GM21737 (cell line): ENCODE measurements around the gene APOL5.
"Not testable (repeated sequence)": the region's sequence is repeated elsewhere in the genome, so short reads cannot be mapped to it uniquely, and the experiment has no call there.

Experiments used
- ATAC-seq: cut with Tn5 transposase; IDR thresholded peaks from one replicate; pipeline ENCODE4 v1.9.1; 2021; ENCODE audit warnings: mild to moderate bottlenecking, moderate library complexity; ENCODE audit not compliant: unreplicated experiment

APOL5 gene

DNA sequence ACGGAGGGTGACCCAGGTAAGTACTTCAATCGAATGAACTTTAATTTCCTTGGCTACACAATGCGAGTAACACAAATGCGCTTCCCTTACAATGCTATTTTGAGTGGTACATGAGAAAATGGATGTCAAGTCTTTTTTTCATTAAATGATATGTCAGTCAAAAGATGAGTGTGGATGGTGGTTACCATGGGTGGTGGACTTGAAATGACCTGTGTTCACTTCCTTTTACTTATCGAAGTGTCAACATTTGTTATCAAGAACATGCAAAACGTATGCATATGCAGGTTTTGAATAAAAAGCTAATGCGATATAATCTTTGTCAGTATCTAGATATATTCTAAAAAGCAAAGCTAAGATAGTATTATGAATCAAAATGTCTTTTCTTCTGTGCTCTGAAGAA, 8.8 kb upstream of the APOL5 start:
- no peak for ATAC-seq

DNA sequence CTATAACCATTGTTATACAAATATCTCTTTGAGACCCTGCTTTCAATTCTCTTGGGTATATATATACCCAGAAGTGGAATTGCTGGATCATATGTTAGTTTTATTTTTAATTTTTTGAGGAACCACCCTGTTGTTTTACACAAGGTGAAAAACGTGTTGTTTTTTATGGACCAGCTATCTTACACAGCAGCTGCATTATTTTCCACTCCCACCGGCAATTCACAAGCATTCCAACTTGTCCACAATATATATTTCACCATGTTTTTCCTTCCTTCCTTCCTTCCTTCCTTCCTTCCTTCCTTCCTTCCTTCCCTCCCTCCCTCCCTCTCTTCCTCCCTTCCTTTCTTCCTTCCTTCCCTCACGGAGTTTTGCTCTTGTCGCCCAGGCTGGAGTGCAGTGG, 6.3 kb upstream of the APOL5 start:
- no peak for ATAC-seq

DNA sequence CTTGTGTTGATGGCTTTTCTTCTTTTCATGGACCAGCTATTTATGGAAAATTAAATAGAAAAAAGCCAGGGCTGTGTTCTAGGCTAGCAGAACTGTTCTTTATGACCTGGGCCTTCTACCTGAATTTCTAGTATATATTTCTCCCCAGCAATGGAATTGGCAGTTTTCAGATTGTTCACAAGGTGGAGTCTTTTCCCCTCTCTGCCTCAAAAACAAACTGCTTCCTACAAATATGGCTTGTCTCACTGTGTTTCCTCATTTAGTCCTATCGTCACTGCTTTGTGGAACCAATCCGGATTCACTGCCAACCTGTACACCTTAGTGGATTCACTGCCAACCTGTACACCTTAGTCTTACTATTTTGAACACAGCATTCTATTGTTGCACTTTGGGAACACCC, 5.0 kb upstream of the APOL5 start:
- no peak for ATAC-seq

DNA sequence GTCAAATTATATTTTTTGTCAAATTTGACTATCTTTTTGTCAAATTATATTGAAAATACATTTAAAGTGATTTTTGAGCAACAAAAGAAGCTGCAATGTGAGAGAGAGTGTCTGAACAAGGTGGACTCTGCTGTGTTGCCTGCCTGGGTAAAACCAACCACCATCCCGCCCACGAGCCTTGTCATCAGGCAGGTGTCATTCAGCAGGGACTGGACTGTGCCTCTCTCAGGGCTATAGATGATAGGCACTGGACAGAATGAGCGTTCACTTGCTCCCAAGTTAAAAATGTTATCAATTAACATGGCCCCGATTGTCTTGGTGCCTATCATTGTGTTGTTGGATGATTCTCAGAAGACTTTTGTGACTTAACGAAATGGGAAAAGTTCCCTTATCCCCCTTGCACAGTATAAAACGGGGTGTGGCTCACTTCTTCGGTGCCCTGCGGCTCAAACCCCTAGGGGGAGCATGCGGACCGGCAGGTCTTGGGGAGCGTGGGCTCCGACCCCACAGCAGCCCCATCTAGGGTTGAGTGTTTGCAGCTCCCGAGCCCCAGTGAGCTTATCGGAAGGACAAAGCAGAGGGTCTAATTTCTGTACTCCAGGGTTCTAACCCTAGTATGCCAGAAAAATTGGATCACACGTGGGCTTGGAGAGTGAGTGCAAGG, 1.7 kb downstream of the APOL5 start:
- no peak for ATAC-seq

DNA sequence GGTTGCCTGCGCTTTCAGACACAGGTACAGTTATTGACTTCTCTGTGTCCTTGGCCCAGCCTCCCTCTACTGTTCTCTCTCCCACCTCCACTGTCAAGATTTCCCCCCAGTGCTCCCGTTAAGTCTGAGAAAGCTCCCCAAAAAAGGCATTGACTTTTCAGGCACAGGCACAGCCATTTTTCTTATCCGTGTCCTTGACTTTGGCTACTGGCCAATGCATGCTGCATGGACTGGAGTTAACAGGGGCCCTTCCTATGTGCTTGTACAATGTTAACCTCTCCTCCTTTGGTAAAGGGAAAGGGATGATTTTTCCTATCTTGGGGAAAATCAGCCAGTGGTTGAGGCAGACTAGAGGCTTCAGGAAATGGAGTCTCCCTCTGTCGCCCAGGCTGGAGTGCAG, 4.3 kb downstream of the APOL5 start:
- no peak for ATAC-seq

DNA sequence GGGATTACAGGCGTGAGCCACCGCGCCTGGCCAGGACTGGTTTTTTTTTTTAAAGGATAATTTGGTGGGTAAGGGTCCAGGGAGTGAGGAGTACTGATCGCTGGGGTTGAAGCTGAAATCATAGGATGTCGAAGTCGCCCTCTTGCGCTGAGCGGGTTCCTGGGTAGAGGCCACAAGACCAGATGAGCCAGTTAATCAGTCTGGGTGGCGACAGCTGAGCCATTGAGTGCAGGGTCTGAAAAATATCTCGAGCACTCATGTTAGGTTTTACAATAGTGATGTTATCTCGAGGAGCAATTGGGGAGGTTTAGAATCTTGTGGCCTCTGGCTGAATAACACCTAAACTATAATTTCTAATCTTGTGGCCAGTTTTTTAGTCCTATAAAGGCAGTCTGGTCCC, 7.8 kb downstream of the APOL5 start:
- ATAC-seq: no peak

DNA sequence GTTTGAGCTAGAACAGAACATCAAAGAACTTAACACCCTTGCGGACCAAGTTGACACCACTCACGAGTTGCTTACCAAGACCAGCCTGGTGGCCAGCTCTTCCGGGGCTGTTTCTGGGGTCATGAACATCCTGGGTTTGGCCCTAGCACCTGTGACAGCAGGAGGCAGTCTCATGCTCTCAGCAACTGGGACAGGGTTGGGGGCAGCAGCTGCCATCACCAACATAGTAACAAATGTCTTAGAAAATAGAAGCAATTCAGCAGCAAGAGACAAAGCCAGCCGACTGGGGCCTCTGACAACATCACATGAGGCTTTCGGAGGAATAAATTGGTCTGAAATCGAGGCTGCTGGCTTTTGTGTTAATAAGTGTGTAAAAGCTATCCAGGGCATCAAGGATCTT, 8.7 kb downstream of the APOL5 start:
- ATAC-seq: no peak

DNA sequence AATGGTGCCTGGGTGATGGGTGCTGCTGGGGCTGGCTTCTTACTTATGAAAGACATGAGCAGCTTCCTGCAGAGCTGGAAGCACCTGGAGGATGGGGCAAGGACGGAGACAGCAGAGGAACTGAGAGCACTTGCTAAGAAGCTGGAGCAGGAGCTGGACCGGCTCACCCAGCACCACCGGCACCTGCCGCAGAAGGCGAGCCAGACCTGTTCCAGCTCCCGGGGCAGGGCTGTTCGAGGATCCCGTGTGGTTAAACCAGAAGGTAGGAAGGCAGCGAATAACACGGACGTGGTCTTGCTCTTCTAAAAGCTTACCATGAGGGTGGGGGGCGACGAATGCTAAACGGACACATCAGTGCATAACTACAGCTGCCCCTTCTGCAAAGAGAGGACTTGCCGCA, 9.3 kb downstream of the APOL5 start:
- ATAC-seq: no peak

DNA sequence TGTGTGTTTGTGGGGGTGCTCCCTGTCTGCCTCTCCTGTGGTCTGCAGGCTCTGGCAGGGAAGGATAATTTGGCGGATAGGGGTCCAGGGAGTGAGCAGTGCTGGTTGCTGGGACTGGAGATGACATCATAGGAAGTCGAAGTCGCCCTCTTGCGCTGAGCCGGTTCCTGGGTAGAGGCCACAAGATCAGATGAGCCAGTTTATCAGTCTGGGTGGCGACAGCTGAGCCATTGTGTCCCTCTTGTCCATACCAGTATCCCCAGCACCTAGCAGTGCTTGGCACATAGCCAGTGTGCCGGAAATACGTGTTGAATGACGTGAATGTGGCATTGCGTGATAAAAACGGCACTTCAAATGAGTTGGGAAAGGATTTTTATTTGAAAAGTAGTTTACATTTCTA, 9.8 kb downstream of the APOL5 start:
- no peak for ATAC-seq

DNA sequence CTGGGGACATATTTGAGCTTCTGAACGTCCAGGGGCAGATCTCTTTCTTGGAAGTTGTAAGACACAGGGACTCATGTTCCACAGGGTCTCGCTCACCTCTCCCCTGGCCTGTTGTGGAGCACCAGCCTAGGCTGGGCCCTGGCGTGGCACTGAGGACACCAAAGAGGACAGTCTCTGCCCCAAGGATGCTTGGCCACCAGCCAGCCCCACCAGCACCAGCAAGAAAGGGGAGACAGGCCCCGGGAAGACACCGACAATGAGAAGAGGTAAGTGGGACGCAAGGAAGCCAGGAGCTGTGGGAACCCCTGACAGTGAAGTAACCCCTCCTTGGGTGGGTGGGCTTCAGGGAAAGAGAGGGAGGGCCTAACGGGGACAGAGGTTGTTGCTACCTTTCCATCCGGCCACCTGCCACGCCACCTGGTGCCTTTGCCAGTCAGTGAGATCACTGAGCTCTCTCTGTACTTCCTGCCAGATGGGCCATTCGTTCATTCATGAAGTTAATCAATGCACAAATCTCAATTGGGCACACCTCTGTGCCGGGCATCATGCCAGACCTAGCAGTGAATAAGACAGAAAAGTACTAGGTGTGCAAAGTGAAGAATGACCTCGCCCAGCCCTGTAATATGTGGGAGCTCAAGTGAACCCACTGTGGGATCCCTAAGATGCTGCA, 11.1 kb downstream of the APOL5 start:
- ATAC-seq: no peak

DNA sequence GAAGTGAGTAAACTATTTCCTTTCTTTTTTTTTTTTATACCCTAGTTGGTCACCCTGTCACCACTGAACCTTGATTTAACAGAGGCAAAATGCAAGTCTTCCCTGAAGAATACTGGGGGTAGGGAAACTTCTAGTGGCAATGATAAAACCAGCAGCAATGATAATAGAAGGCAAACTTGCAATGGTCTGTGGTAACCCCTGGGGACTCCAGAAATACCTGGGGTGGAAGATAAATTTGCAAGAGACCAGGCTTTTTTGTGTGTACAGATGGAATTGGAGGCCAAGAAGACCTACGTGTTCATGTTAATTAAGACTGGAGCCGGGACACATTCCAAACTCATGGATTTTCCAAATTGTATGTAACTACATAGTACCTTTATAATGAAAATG, 11.6 kb downstream of the APOL5 start:
- no peak for ATAC-seq

DNA sequence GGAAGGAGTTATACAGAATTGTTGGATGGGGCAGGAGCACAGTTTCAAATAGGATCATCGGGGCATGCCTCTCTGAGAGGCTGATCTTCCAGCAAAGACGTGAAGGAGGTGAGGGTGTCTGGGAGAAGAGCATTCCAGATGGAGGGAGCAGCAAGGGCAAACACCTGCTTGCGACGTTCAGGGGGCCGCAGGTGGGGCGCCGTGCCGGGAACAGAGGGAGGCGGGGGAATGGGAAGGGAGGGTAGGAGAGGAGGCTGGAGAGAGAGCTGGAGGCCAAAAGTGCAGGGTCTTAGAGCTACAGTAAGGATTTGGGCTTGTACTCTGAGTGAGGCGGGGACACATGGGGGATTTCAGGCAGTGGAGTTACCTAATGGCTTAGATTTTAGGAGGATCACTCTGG, 13.6 kb downstream of the APOL5 start:
- ATAC-seq: no peak

DNA sequence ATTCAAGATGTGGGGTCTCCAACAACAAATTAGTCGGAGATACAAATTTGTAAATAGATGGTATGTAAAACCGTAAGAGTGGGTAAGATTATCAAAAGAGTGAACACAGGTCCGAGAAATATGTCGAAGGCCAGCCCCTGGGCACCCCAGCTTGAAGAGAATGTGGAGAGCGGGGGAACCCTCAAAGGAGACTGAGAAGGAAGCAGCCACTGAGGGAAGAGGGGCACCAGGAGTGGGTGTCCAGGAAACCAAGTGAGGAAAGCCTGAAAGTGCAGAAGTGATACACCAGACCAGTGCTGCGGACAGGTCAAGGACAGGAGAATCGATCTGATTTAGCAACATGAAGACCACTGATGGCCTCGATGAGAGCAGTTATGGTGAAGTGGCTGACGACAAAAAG, 14.4 kb downstream of the APOL5 start:
- no peak for ATAC-seq

DNA sequence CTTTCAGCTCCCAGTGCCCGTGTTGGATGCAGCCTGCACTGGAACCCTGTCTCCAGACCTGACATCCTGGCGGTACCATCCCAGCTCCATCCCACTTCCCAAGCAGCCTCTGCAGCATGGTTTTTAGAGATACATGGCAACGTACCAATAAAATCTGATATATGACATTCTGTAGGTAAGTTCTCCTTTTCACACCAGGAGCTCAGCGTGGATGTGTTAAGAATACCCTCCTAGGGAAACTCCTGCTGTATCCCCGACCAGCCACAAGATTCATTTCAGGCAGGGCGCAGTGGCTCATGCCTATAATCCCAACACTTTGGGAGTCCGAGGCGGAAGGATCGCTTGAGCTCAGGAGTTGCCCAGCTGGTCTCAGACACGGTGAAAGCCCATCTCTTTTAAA, 15.4 kb downstream of the APOL5 start:
- no peak for ATAC-seq

DNA sequence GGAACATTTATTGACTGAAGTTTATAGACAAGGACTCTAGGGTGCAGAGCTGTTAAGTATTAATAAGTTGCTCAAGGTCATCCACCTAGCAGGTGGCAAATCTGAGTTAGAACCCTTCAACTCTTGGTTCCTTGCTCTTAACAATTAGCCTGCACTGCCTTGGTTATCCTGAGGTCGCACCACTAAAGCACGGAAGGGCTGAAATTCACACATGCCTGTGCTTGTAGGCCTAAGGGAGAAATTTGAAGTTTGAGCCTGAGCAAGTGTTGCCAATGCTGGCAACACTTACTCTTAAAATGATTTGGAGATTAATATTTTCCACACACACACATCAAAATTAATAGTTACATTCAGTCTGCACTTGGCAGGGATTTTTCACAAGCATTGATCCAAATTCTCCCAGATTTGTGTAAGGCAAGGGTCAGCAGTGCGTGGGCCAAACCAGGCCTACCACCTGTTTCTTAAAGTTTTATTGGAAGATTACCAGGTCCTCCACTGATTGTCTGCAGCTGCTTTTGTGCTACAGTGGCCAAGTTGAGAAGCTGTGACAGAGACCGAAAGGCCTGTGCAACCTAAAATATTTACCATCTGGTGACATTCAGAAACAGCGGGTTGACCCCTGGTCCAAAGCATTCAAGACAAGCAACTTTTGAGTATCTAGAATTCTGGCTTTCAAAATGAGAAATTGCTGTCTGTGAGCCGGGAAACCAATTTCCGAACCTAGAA, 16.3 kb downstream of the APOL5 start:
- ATAC-seq: no peak

DNA sequence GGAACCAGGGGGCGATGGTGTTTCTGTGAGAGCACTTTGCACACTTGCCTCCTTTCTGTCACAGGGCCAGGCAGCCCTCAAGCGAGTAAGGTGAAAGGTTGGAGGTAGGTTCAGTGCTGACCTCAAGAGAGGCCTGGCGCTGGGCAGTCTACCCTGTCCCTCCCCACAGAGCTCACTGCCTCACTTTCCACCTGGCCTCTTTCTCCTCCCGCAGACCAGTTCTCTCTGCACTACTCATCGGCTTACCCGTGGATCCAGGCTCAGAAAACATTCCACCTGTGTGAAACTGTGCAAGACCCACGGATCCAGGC, 16.8 kb downstream of the APOL5 start:
- ATAC-seq: no peak

DNA sequence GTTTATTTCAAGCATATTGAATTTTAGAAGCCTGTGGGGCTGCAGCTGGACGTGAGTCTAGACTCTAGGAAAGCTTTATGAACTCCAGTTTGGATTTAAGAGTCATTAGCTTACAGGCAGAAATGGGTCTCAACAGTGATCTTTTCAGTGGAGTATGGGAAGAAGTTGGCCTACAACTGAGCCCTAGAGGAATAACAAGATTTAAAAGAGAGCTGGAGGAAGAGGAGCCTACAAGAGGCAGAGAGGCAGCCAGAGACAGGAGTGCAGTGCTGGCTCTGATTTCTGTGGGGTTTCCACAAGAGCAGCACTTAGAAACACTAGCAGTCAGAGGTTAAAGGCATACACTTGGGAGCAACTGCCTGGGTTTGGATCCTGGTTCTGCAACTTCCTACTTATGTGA, 17.9 kb downstream of the APOL5 start:
- no peak for ATAC-seq

DNA sequence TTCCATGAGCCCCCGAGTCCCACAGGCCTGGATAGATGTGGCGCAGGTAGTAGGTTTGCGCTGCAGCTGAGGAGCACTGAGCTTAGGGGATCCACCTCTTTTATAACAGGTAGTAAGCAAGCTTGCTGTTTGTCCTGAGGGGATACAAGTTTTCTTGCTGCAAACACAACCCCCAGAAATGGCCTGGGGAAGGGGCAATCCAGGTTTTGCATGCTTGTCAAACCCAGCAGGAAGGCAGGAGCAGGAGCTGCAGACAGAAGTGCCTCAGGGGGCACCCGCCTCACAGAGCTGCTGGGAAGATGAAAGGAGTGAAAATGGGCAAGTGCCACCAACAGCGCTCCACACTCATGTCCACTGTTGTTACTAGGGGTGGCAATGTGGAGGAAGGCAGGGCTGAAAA, 18.5 kb downstream of the APOL5 start:
- ATAC-seq: no peak

DNA sequence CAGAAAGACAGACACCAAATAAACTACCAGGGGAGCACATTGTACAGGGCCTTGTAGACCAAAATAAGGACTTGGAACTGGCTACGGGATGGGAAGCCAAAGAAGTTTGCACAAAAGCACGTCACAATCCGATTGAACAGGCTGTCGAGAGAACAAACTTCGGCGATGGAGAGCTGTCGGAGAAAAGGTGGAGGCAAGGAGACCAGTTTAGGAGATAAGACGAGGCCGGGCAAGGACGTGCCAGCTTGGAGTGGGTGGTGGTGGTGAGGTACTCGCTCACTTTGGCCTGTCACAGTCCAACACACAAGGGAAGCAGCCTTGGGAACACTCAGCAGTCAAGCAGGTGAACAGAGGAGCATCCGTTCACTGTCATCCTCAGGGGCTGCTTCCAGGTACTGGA, 19.0 kb downstream of the APOL5 start:
- no peak for ATAC-seq

DNA sequence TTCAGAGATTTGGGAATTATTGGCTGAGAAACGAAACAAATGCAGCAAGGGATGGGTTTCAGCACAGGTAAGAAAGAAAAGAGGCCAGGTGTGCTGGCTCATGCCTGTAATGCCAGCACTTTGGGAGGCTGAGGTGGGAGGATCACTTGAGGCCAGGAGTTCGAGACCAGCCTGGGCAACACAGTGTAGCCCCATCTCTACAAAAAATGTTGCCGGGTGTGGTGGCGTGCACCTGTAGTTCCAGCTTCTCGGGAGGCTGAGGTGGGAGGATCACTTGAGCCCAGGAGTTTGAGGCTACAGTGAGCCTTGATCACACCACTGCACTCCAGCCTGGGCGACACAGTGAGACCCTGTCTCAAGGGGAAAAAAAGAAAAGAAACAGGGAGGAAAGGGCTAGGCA, 20.2 kb downstream of the APOL5 start:
- not testable (repeated sequence) for ATAC-seq

DNA sequence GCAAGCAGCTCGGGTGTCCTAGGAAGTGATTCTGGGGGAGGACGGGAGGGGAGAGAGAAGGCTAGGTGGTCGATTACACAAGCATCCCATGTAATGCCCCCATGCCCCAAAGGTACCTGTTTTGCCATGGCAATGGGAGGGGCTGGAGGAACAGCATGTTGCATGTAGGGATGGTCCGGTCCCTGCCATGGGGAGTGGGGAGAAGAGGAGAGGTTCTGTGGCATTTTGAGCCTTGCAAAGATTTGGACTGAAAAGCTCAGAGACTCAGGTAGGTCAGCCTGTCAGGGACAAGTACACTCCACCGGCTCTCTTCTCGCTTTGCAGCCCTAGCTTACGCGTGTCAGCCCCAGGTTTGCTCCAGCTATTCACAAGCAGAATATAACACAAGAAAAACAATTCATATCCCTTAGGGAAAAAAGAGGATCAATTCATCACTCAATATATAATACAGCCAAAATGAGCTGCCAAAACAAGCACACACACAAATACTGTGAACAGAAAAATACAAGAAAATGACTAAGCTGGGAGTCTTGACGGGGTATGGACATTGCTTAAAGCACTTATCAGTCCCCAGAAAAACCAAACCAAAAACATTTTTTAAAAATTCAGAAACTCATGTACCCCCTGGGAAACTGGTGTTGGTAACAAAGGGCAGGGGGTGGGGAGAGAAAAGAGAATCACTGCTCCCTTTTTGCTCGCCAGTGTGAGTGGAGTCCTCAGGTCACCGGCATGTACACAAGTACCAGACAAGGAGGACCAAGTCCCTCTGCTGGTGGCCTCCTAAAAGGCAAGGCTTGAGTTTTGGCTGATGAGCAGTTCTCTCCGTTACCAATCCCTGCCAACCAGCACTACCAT, 21.6 kb downstream of the APOL5 start:
- no peak for ATAC-seq

DNA sequence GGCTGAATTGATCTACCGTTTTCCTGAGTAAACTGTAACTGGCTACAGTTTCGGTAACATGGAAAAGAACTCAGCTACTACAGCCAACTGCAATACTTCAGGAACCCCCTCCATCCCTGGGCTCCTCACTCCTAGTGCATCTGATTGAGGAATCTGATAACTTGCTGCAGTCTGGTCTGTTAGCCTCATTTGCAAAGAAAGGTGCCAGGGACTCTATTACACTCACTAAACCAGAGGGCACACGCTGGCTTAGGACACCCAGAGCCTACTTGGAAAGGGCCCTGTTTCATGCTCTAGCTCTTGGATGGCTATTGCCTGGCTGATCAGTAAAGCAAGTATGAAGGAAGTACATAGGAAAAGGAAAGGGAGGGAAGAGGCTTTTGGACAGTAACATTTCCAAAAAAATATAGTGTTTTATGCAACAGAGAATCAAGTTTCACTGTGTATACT, 22.3 kb downstream of the APOL5 start:
- ATAC-seq: no peak
